Stimulated activated CD4-positive, alpha-beta T cell treated with anti-CD3 and anti-CD28 coated beads, TNF-alpha, amount 100 ng/mL, for 48 hours (primary cell): ENCODE measurements around the gene PRKN.

Experiments
- DNase-seq, 3 donors: peaks; one replicate each; pipeline ENCODE4 v3.0.0-alpha.2; 2020; ENCODE audit warnings: low read depth in 3 of 3

Gene PRKN

DNA sequence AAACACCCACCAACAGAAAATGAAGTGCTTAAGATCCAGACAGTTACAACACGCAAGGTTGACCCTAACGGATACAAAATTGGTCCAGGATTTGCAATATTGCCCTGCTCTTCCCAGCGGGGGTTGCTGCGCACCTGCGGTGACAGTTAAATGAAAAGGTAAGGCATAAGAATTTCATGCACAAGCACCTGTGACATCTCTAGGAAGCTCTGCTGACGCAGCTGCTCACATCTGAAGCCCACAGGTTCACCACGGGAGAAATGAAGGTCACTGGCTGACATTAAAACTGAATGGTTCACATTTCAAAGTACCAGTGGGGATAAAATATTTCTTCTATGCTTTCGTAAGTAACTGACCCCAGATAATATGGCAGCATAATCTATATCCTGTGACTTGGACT, 764.4 kb downstream of the PRKN start:
- no peak for DNase-seq

DNA sequence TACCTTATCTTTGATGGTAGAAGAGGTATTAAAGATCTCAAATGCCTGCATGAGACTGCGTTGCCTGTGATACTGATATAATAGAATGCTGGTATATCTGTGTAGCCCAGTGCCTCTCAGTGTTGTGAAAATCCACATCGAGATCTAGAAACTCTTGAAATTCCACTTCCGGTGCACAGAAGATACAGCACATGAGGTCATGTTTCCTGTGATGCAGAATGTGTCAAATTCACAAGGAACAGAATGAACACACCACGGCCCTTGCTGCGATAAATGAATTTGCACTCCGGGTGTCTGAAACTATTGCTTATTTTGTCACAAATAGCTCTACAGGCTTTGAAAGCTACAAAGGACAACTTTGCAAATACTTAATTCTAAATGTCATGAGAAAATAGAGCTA, 765.8 kb downstream of the PRKN start:
- DNase-seq = no peak

DNA sequence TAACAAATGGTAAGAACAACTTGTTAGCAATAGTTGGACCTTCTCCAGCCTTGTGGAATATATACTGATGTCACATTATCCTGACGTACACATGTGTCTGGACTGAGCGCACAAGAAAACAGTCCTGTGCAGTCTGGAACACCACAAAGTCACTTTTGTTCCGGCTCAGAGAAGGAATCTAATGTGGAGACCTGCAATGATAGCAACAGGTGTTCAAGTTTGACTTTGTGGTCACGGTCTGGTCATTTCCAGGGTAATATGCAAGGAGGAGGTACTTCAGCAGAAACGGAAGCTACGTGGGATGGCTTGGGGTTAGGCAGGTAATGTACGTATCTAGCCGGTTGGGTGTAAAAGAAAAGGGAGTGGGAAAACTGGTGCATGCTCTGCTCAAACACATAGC, 766.5 kb downstream of the PRKN start:
- no peak for DNase-seq

DNA sequence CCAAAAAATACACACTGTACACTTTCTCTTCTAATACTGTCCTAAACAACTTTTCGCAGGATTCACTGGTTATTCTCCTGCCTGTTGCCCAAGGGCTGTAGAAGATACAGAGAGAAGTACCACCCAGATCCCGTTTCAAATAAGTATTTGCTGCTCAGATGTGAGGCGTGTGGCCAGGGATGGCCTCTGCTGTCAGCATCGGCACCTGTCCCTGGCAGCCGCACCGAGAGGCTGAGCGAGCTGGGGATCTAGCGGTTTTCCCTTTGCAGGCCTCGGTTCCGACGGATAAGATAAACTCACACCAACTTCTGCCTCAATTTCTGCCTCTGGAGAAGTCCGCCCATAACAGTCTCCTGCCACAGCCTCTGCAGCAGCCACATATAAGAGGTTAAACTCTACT, 768.5 kb downstream of the PRKN start:
- no peak for DNase-seq

DNA sequence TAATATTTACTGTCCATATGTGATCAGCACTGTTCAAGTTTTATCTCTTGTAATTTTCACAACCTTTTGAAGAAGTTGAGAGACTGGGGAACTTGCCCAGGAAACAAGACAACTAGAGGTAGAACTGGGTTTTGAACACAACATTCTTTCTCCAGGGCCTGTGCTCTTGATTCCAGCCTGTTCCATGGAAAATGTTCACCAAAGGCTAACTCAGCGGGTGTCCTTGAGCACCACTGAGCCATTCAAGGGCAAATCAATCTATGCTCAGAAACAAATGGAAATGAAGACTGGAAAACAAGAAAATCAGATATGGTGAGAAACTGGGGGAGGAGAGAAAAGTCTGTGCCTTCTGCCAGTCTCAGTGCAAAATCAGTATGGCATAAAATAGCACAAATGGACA, 771.5 kb downstream of the PRKN start:
- no peak for DNase-seq

DNA sequence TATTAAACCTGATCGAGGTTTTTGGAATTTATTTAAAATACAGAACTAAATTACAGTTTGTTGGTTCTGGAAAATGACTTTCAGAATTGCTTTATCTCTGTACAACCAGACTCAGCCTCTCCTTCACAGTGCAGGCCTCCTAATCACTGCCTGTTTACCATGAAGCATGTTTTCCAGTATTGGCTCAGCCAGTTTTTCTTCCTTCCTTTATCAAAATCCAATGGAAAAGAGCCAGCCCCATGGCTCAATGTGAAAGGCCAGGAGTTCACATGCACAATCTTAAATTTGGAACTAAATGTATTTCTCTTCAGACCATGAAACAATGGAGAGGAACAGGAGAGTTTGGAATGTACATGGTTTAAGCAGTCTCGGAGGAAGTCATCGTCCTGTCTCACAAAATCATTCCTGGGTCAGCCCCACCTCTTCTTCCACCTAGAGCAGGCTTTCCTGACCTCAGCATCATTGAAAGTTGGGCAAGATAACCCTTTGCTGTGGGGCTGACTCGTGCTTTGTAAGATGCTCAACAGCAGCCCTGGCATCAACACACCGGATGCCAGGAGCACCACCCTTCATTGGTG, 772.8 kb downstream of the PRKN start:
- DNase-seq = no peak

DNA sequence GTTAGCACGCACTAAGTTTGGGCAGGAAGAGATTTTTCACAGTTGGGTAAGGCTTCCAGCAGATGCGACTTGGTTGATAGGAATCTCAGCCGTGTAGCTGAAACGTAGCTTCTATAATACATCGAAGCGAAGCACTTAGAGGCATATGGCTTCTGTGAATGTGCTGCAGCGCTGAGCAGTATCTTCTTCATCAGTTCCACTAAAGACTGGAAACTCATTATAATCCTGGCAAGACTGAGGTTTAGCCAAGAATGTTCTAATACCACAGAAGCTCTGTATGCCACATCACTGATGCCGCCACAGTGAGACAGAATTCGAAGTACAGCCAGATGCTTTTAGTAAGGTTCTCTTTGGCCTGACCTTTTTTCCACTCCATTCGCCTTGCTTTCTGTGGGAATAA, 773.5 kb downstream of the PRKN start:
- DNase-seq = no peak

DNA sequence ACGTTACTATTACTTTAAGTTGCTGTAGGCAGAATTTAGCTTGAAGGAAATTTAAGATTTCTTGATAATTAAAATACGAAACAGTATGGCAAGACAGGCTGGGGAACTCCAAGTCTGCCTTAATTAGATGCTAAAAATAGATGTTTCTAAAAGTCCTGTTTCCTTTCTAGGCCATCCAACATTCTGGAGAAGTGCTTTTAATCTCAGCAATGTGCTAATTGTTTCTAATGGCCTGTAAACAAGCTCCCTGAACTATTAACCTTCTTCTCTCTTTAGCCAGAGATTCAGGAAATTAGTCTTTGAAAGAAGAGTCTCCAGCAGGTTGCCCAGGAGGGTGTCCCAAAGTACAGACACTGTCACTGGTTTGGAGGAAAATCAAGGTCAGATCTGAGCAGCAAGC, 776.4 kb downstream of the PRKN start:
- no peak for DNase-seq

DNA sequence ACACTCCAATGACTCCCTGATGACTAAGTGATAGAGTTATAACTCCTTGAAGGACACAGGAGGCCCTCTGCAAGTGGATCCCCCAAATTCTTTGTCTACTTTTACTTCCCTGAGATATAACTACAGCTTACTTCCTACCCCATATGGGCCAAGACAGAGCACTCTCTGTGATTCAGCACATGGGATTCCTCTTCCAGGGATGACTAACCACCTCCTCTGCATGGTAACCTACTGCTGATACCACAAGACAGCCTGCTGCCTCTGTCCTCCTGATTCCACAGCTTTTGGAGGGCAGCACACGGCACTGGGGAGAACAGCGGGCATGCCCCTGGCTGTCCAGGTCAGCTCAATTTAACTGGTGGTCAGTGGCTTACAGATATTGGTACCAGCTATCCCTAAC, 778.0 kb downstream of the PRKN start:
- no peak for DNase-seq

DNA sequence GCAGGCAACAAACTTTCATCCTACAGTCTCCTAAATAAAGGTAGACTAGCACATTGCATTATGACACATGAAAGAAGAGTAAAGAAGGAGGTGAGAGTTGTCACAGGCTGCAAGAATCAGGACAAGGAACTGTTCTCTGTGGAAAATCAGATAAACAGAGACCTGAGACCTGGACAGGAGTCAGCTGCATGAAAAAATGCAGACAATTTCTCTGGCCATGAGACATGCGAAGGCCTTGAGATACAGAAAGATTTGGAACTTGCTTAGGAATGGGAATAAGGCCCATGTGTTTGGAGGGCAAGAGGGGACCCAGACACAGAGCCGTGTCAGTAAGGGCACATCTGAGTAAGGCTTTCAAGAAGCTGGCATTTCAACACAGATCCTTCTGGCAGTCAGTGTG, 779.1 kb downstream of the PRKN start:
- DNase-seq = no peak

DNA sequence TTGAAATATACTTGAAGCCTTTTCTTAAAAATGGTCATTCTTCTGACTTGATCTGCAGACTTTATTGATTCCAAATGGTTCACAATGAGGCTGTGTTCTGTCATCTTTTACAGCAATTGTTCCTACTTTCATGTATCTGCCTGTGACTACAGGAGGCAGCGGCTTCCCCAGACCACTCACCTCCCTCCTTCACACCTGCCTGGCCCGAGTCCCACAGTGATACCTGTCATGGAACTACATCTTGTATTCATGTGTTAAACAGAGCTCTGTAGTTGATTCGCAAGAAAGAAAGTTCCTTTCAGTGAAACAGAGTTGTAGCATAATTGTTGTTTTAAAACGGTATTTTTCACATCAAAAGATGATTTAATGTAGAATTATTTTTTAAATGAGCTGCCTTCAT, 780.2 kb downstream of the PRKN start:
- DNase-seq = no peak

DNA sequence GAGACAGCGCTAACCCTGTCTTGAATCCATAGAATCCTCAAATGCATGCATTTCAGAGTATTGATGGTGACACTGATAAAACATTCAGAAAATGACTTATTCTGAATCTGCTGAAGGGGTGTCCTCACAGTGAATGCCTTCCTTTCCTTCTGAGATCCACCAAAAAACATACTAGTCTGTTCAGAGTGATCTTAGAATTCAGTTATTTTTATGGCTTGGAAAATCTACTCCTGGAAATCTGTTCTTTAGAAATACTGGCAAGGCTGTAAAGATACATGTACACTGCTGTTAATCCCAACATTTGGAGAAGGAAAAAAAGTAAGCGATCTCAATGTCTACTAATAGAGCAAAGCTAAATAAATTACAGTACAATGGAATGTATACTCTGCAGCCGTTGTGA, 781.1 kb downstream of the PRKN start:
- no peak for DNase-seq

DNA sequence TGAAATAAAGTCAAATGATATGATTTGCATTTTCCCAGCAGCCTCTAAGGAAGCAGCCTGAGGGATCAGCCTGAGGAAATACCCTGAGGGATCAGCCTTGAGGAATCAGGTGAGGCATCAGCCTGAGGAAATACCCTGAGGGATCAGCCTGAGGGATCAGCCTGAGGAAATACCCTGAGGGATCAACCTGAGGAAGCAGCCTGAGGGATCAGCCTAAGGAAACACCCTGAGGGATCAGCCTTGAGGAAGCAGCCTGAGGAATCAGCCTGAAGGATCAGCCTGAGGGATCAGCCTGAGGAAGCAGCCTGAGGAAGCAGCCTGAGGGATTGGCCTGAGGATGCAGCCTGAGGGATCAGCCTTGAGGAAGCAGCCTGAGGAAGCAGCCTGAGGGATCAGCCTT, 784.0 kb downstream of the PRKN start:
- DNase-seq = no peak

DNA sequence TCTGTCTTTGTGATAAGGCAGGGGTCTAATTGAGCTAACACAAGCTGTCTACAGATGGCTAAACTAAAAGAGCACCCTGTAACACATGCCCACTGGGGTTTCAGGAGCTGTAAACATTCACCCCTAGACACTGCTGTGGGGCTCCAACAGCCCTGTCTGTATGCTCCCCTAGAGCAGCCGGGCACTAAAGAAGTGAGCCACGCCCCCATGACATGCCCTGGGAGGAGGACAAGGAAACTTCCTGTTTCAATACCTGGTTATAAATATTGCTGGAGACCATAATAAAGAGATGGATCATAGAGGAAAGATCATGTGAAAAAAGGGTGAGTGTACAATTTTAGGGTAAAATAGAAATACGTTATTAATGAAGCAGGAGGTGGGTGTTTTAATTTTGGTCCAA, 786.0 kb downstream of the PRKN start:
- no peak for DNase-seq

DNA sequence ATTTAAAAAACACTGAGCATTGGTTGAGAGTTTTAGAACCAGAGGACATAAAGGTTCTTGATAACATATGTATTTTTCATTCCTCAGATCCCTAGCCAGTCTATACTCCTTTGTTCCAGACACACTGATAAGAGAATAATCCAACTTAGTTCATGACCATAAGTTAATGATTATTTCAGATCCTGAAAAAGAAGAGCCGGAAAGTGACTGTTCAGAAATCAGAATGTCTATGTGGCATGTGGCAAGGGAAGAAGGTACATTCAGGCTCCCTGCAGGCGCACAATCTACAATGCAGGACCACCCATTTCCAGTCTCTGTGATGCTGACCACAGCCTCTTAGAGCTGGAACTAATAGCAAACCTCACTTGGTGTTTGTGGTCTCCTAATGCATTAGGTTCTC, 787.0 kb downstream of the PRKN start:
- DNase-seq = no peak

DNA sequence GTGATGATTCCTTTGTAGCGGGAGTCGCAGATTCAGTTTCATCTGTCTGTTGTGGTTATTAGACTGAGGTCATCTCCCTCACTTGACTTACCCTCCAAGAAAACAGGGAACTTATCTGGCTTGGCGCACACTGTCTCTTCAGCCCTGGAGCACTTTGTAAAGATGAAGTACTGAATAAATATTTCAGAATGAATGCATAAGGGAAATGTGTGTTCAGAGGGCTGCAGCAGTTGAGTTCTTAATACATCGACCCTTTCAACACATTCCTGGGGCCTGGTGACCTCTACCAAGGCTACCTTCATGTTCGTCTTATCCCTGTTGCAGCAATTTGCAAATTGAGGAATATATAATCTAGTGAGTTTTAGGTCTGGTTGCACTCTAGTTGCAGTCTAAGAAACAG, 801.2 kb downstream of the PRKN start:
- DNase-seq = no peak

DNA sequence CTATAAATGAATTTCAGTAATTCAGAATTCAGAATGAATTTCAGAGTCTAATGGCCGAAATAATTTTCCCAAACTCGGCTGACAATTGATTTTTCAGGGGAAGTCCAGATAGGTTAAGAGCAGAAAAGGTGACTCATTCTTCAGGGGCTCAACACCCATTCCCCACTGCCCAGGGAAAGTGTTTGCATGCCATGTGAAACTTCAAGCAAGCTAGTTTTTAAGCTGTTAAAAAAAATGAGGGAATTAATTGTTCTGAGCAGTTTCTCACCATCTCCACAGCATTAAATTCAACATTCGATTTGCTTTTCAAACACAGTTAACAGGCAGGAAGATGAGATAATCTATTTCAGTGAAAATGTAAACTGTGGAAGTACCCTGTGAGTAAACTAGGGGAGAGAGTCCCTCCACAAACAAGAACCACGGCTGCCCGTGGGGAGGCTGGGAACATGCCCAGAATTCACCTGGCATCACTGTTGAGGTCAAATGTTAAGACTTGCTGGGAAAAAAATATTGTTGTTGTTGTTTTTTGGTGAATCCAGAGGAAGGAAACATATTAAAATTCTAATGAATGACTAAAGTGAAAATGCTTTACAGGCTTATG, 803.0 kb downstream of the PRKN start:
- no peak for DNase-seq

DNA sequence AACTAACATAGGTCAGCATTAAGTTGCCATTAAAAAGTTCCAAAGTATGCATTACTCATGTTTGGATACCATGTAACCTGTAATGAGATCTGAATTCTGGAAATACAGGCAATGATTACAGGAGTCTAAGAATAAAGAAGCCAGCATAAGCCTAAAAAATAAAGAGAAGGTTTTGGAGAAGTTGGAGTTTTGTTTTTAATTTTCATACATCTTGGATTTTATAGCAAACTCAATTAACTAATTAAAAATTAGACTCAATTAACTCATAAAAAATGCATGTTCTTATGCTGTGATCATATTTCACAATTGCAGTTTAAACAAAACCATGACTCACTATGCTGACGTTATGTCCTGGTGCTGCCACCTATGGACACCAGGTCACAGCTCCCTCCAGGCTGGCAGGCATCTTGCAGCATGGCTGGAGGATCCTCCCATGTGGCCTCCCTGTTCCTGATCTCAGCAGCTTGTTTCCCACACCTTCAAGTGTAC, 804.9 kb downstream of the PRKN start:
- DNase-seq = peak in 2 of 3 donors; percentile 2 to 10

DNA sequence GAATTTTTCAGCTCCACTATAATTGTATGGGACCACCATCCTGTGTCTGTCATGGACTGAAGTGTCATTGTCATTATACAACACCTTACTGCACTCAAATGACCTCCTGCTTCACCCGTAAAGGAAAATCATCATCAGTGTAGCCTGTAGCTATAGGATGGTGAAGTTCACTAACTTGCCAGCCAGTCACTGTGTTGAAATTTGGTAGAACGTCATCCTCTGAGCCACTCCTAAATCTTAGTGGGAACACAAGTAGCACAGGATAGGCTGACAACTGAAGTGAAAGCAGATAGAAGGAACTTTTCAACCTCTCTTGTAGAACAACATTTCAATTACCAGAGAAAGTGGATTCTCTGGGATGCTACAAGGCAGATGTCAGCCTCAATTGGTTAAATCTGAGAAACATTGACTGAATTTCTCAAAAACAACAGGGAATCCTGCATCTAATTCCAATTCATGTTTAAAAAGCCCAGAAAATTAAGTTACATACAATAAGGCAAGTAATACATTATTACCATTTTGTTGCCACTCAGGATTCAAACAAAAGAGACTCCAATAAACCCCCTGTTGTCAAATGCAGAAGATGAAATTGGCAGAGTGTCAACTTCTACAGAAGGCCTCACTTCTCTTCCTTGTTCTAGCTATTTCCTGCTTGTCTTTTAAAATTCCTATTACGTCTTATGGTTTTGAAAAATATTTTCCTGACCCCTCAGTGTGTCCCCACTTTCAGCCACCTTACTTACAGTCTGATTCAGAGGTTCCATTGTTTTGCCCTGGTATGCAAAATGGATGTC, 805.8 kb downstream of the PRKN start:
- DNase-seq = no peak

DNA sequence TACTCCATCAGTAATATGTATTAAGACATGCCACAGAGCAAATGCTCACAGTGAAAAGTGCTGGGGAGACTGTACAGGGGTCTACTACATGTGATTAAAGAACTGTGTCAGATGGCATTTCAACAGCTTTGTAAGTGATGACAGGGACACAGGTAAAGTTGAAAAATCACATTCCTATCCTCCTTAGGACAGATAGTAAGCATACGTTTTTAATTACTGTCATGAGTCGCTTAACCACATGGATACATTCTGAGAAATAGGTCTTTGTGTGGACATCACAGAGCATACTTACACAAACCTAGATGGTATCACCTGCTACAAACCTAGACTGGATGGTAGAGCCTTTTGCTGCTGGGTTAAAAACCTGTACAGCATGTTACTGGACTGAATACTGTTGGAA, 807.9 kb downstream of the PRKN start:
- DNase-seq = no peak

DNA sequence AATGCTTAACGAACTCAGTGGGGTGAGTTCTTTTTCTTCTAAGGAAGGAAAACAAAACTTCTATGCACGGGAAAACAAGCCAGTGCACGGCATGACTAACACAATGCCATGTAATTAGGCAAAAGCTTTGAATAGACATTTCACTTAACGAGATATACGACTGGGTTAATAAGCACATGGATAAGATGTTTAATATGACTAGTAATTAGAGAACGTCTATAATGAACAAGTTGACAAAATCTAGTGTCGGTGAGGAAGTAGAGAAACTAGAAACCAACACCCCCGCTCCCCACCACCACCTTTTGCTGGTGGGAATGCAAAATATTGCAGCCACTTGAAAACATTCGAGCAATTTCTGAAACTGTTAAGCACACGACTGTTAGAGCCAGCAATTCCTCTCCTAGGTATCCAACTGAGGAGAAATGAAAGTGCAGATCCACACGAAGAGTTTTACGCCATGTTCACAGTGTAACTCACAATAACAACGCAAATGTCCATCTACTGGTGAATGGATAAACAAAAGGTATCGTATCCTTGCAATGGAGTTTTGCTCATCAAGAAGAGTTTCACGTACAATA, 808.8 kb downstream of the PRKN start:
- DNase-seq = no peak

DNA sequence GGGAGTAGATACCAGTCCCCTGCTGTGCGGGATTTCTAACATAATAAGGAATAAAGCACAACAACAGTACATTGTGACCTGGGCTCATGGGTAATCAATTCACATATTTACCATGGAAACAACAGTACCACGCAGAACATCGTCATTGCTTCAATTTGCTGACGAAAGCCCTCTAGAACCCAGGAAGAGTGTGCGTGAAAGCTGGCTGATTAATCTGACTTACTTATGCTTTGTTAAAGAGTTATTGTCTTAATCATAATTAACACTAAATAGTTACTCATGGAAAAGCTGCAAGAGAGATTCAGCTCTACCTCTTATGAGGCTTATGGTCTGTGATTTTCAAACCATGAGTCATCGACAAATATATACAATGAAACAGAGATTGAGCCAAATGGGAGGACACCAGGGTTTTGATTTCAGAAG, 809.4 kb downstream of the PRKN start:
- no peak for DNase-seq

DNA sequence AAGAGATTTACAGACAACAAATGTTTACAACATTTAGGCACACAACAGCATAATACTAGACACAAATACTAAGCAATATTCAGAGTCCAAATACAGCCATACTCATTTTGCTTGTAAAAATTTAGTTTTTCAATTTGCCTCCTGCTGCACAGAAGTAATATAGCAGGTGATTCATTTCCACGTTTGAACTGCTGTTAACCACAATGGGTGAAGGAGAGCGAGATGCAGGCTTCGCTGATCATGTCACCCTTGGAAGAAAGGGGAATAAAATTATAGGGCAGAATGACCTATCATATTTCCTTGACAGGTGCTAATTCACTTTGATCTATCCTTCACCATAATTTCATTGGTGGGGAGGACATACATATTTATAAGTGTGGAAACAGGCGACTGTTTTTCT, 809.9 kb downstream of the PRKN start:
- no peak for DNase-seq
